ENCODE measurements around the gene VSIR.

Gene VSIR

GRCh38 chr10:71819985-71820384 is 46.7 kb upstream of the VSIR start:
- H3K27me3 ChIP-seq (ENCODE audit: insufficient read depth, poor library complexity, severe bottlenecking), result no peaks in the 10 kb centered on the region
- no peak overlapping the region for H3K27ac ChIP-seq (replicated peaks)
- H3K4me3 ChIP-seq (replicated peaks; ENCODE audit: insufficient read depth, low read length), result no peak overlapping the region
- DNase-seq (ENCODE audit: low read depth in 1 of 2, low spot score in 1 of 2), result no peak
- no peak for TF ChIP-seq GABPA (IDR thresholded peaks at IDR 0.05; ENCODE audit: low read depth)
- TF ChIP-seq CTCF (IDR thresholded peaks at IDR 0.05; ENCODE audit: insufficient read depth, low read length), result no peak
- TF ChIP-seq SPI1 (IDR thresholded peaks at IDR 0.05; ENCODE audit: borderline replicate concordance, low read depth), result no peak
- no peak for TF ChIP-seq REST (IDR thresholded peaks at IDR 0.05; ENCODE audit: insufficient replicate concordance, low read depth)
- no peak for TF ChIP-seq POLR2AphosphoS5 (IDR thresholded peaks at IDR 0.05; ENCODE audit: low read depth)

DNA sequence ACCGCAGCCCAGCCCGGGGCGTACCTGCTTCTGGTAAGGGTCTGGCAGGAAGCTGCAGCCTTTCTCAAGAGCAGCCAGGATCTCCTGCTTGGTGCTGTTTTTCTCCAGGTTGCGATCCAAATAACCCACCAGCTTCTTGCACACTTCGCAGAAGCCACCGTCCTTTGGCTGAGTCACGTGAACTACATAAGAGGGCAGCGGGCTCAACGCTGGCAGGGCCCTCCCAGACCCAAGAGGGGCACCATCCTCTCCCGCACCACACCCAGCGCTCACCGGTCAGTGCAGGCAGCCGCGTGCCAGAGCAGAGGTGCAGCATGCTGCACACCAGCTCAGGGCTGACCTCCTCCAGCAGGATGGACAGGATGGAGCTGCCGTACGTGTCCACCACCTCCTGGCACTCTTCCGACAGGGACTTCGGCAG is 46.1 kb upstream of the VSIR start:
- Histone ChIP-seq H3K27me3 (ENCODE audit: insufficient read depth, poor library complexity, severe bottlenecking) (no peaks in the 10 kb centered on the region), H3K4me3 (replicated peaks; ENCODE audit: insufficient read depth, low read length) (no peak overlapping the region), H3K27ac (replicated peaks) (peak overlapping the region; percentile 78; the same call in 1 of the 2 replicates)
- DNase-seq (ENCODE audit: low read depth in 1 of 2, low spot score in 1 of 2), result no peak
- TF ChIP-seq GABPA (IDR thresholded peaks at IDR 0.05; ENCODE audit: low read depth), result no peak
- no peak for TF ChIP-seq POLR2AphosphoS5 (IDR thresholded peaks at IDR 0.05; ENCODE audit: low read depth)
- no peak for TF ChIP-seq SPI1 (IDR thresholded peaks at IDR 0.05; ENCODE audit: borderline replicate concordance, low read depth)
- TF ChIP-seq CTCF (IDR thresholded peaks at IDR 0.05; ENCODE audit: insufficient read depth, low read length), result no peak
- TF ChIP-seq REST (IDR thresholded peaks at IDR 0.05; ENCODE audit: insufficient replicate concordance, low read depth), result no peak

DNA sequence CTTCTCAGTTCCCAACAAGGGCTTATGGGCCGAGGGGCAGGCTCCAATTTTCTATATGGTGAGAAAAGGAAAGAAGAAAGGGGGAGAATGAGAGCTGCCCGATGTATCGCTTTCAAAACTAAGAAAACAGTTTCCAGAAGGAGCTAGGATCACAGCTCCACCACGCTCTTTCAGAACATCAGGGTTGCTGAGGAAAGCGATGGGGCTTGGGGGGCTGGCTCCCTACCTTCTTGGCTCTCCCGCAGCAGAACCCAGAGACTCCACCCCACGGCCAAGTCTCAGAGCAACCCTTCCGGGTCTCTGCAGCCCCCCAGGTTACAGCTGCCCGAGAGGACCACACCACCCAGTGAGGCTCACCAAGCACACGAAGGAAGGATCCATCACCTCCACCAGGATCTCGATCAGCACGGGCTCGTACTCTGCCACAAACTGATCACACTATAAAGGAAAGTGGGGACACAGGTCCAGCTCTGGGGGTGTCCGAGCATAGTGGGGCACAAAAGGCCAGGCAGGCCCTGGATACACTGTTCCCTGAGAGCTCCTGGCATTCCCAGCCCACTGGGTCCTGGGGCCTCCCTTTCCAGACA is 45.4 kb upstream of the VSIR start:
- H3K27me3 ChIP-seq (ENCODE audit: insufficient read depth, poor library complexity, severe bottlenecking), result no peaks in the 10 kb centered on the region
- TF ChIP-seq GABPA (IDR thresholded peaks at IDR 0.05; ENCODE audit: low read depth) (no peak), CTCF (IDR thresholded peaks at IDR 0.05; ENCODE audit: insufficient read depth, low read length) (no peak)
- DNase-seq (ENCODE audit: low read depth in 1 of 2, low spot score in 1 of 2), result no peak
- no peak overlapping the region for H3K4me3 ChIP-seq (replicated peaks; ENCODE audit: insufficient read depth, low read length)
- peak overlapping the region; percentile 78 for H3K27ac ChIP-seq (replicated peaks)

Measured in HL-60 (cell line).